K562 (cell line): ENCODE data around the gene LRRC25. TPM values are rescaled to one million over a fixed set of nuclear protein-coding genes. Genes with fewer than 3 reads are reported as not detected.

Experiments used
- ADNP ChIP-seq: fragments of 200-800 bp; sonication (Bioruptor generic); IDR thresholded peaks from 2 replicates; pipeline ENCODE4 v1.6.1; 2016; ENCODE audit warnings: missing genetic modification characterization, missing compliant biosample characterization
- HLTF ChIP-seq: fragments of 450-650 bp; IDR thresholded peaks from 2 replicates; pipeline ENCODE4 v1.6.1; 2016
- KLF6 ChIP-seq: fragments of 250-450 bp; sonication (Bioruptor Pico); IDR thresholded peaks from 2 replicates; pipeline ENCODE4 v1.4.0; 2020; ENCODE audit warnings: mild to moderate bottlenecking, moderate library complexity, borderline replicate concordance
- MAFF ChIP-seq: IDR thresholded peaks from 2 replicates; pipeline ENCODE4 v1.6.1; 2012; ENCODE audit warnings: low read length, improper control_type of control experiment
- RAD51 ChIP-seq: fragments of 450-650 bp; IDR thresholded peaks from 2 replicates; pipeline ENCODE4 v1.7.1; 2016; ENCODE audit warnings: low read depth, mild to moderate bottlenecking, borderline replicate concordance
- SIN3B ChIP-seq: fragments of 450-650 bp; IDR thresholded peaks from 2 replicates; pipeline ENCODE4 v1.6.1; 2017; ENCODE audit warnings: low read depth, mild to moderate bottlenecking, moderate library complexity
- ZNF282 ChIP-seq: sonication (generic); formaldehyde crosslinking; IDR thresholded peaks from 2 replicates; pipeline ENCODE4 v1.8.1; 2023; ENCODE audit warnings: missing genetic modification reagents
- ZNF695 ChIP-seq: fragments of 450-650 bp; formaldehyde crosslinking; IDR thresholded peaks from 2 replicates; pipeline ENCODE4 v1.4.0; 2020; ENCODE audit warnings: mild to moderate bottlenecking, moderate library complexity
- ZNF75A ChIP-seq: fragments of 450-650 bp; formaldehyde crosslinking; IDR thresholded peaks from 2 replicates; pipeline ENCODE4 v1.4.0; 2020; ENCODE audit warnings: mild to moderate bottlenecking
- polyA plus RNA-seq, 8 experiments: library from polyadenylated mRNA; depleted of rRNA in 4 of 8; stranded (reverse) in 5 of 8; unstranded in 3 of 8; fragments of >200 nt; fragmentation: Nextera tagmentation in 2 of 8; fragmentation: Illumina TruSeq in 1 of 8; extraction: Ambion mirVana in 2 of 8; extraction: Trizol in 1 of 8; gene quantifications; 2 replicates each; pipeline versions ENCODE4 v1.2.1 to v1.2.3, GENCODE V29; 2011 to 2014; ENCODE audit warnings: inconsistent platforms in 1 of 8, missing spikeins in 1 of 8
- total RNA-seq, 7 experiments: library from RNA; depleted of rRNA in 6 of 7; stranded (reverse); fragments of >200 nt in 6 of 7; fragmentation: Illumina TruSeq in 2 of 7; extraction: Trizol in 2 of 7; gene quantifications; 2 replicates each; pipeline versions ENCODE4 v1.2.1 to v1.2.3, GENCODE V29; 2011 to 2021; ENCODE audit warnings: low replicate concordance in 1 of 7
- TF ChIP-seq, protein P1 (sequence below): fragments of 250-450 bp; sonication (Bioruptor Pico); IDR thresholded peaks from 2 replicates; pipeline ENCODE4 v1.4.0; 2020
- TF ChIP-seq, protein P2 (sequence below), 2 experiments: fragments of 450-650 bp; formaldehyde crosslinking in 1 of 2; IDR thresholded peaks; 2 replicates each; pipeline versions ENCODE4 v1.4.0 to v1.6.1; 2014 to 2020; ENCODE audit warnings: mild to moderate bottlenecking in 2 of 2, borderline replicate concordance in 1 of 2, low read depth in 1 of 2

Gene LRRC25
- total and polyA plus RNA-seq, 9 of the 15 experiments (the other 6 are each of a cell fraction or from before 2014, with no cell fraction given) = 0.07 to 0.36 (median 0.10) TPM; not detected in 3

DNA sequence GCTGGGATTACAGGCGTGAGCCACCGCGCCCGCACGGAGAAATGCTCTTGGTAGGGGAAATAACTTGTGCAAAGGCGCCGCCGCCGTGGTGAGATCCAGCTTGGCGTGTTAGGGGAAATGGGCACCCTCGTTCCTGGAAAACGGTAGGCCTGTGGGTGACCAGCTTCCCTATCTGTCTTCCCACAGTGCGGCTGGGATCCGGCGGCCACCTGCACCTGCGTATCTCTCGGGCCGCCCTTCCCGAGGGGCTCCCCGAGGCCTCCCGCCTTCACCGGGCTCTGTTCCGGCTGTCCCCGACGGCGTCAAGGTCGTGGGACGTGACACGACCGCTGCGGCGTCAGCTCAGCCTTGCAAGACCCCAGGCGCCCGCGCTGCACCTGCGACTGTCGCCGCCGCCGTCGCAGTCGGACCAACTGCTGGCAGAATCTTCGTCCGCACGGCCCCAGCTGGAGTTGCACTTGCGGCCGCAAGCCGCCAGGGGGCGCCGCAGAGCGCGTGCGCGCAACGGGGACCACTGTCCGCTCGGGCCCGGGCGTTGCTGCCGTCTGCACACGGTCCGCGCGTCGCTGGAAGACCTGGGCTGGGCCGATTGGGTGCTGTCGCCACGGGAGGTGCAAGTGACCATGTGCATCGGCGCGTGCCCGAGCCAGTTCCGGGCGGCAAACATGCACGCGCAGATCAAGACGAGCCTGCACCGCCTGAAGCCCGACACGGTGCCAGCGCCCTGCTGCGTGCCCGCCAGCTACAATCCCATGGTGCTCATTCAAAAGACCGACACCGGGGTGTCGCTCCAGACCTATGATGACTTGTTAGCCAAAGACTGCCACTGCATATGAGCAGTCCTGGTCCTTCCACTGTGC, 9.1 kb downstream of the LRRC25 start (continued):
- TF ChIP-seq MAFF (no peak), ADNP (tag) (0 out of 2 replicates have a peak, but pooled peaks have one; percentile 14), ZNF282 (CRISPR knock-in tag) (peak; percentile 75; the same call in 1 of the 2 replicates), SIN3B (0 out of 2 replicates have a peak, but pooled peaks have one; percentile 24), ZNF75A (CRISPR knock-in tag) (no peak), HLTF (peak; percentile 43; the same call in 1 of the 2 replicates), ZNF695 (CRISPR knock-in tag) (no peak), RAD51 (no peak), KLF6 (CRISPR knock-in tag) (no peak)
- TF ChIP-seq, protein P1, sequence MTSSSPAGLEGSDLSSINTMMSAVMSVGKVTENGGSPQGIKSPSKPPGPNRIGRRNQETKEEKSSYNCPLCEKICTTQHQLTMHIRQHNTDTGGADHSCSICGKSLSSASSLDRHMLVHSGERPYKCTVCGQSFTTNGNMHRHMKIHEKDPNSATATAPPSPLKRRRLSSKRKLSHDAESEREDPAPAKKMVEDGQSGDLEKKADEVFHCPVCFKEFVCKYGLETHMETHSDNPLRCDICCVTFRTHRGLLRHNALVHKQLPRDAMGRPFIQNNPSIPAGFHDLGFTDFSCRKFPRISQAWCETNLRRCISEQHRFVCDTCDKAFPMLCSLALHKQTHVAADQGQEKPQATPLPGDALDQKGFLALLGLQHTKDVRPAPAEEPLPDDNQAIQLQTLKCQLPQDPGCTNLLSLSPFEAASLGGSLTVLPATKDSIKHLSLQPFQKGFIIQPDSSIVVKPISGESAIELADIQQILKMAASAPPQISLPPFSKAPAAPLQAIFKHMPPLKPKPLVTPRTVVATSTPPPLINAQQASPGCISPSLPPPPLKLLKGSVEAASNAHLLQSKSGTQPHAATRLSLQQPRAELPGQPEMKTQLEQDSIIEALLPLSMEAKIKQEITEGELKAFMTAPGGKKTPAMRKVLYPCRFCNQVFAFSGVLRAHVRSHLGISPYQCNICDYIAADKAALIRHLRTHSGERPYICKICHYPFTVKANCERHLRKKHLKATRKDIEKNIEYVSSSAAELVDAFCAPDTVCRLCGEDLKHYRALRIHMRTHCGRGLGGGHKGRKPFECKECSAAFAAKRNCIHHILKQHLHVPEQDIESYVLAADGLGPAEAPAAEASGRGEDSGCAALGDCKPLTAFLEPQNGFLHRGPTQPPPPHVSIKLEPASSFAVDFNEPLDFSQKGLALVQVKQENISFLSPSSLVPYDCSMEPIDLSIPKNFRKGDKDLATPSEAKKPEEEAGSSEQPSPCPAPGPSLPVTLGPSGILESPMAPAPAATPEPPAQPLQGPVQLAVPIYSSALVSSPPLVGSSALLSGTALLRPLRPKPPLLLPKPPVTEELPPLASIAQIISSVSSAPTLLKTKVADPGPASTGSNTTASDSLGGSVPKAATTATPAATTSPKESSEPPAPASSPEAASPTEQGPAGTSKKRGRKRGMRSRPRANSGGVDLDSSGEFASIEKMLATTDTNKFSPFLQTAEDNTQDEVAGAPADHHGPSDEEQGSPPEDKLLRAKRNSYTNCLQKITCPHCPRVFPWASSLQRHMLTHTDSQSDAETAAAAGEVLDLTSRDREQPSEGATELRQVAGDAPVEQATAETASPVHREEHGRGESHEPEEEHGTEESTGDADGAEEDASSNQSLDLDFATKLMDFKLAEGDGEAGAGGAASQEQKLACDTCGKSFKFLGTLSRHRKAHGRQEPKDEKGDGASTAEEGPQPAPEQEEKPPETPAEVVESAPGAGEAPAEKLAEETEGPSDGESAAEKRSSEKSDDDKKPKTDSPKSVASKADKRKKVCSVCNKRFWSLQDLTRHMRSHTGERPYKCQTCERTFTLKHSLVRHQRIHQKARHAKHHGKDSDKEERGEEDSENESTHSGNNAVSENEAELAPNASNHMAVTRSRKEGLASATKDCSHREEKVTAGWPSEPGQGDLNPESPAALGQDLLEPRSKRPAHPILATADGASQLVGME = peak; percentile 78; the same call in 1 of the 2 replicates
- TF ChIP-seq, protein P2, sequence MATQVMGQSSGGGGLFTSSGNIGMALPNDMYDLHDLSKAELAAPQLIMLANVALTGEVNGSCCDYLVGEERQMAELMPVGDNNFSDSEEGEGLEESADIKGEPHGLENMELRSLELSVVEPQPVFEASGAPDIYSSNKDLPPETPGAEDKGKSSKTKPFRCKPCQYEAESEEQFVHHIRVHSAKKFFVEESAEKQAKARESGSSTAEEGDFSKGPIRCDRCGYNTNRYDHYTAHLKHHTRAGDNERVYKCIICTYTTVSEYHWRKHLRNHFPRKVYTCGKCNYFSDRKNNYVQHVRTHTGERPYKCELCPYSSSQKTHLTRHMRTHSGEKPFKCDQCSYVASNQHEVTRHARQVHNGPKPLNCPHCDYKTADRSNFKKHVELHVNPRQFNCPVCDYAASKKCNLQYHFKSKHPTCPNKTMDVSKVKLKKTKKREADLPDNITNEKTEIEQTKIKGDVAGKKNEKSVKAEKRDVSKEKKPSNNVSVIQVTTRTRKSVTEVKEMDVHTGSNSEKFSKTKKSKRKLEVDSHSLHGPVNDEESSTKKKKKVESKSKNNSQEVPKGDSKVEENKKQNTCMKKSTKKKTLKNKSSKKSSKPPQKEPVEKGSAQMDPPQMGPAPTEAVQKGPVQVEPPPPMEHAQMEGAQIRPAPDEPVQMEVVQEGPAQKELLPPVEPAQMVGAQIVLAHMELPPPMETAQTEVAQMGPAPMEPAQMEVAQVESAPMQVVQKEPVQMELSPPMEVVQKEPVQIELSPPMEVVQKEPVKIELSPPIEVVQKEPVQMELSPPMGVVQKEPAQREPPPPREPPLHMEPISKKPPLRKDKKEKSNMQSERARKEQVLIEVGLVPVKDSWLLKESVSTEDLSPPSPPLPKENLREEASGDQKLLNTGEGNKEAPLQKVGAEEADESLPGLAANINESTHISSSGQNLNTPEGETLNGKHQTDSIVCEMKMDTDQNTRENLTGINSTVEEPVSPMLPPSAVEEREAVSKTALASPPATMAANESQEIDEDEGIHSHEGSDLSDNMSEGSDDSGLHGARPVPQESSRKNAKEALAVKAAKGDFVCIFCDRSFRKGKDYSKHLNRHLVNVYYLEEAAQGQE (IDR thresholded peaks at IDR 0.05; ENCODE audit: borderline replicate concordance) = peak; percentile 74
- TF ChIP-seq, protein P2 (CRISPR knock-in tag; IDR thresholded peaks at IDR 0.05; ENCODE audit: low read depth) = peak; percentile 66; the same call in 1 of the 2 replicates
